Neuronal stem cell (in vitro differentiated cells): ENCODE results near the gene CAB39. TPM values are rescaled to one million over a fixed set of nuclear protein-coding genes. Genes with fewer than 3 reads are reported as not detected.

Experiments
- DNase-seq: peaks from one replicate; pipeline ENCODE4 v3.0.0-alpha.2; 2013; ENCODE audit warnings: low spot score
- H2AFZ ChIP-seq: one replicate; pipeline ENCODE4 v1.6.1; 2013; ENCODE audit warnings: mild to moderate bottlenecking, low read length, inconsistent platforms
- H2AK5ac ChIP-seq: 2 replicates; pipeline ENCODE4 v1.6.1; 2013; ENCODE audit warnings: low read depth, mild to moderate bottlenecking, inconsistent platforms, low read length, moderate library complexity, mixed read lengths
- H2BK120ac ChIP-seq: 2 replicates; pipeline ENCODE4 v1.6.1; 2013; ENCODE audit warnings: low read depth, mild to moderate bottlenecking, inconsistent platforms, low read length, moderate library complexity, mixed read lengths
- H2BK12ac ChIP-seq: one replicate; pipeline ENCODE4 v1.6.1; 2013; ENCODE audit warnings: low read length, inconsistent platforms
- H2BK15ac ChIP-seq: 2 replicates; pipeline ENCODE4 v1.6.1; 2013; ENCODE audit warnings: mild to moderate bottlenecking, low read length, inconsistent platforms, mixed read lengths
- H2BK5ac ChIP-seq: one replicate; pipeline ENCODE4 v1.6.1; 2013; ENCODE audit warnings: inconsistent platforms, mild to moderate bottlenecking, low read length, moderate library complexity
- H3K14ac ChIP-seq: one replicate; pipeline ENCODE4 v1.6.1; 2013; ENCODE audit warnings: low read length, inconsistent platforms
- H3K18ac ChIP-seq: 2 replicates; pipeline ENCODE4 v1.6.1; 2013; ENCODE audit warnings: low read length, inconsistent platforms
- H3K23ac ChIP-seq: 2 replicates; pipeline ENCODE4 v1.6.1; 2013; ENCODE audit warnings: low read depth, mild to moderate bottlenecking, mixed read lengths, low read length, inconsistent platforms; ENCODE audit not compliant: poor library complexity
- H3K27ac ChIP-seq: replicated peaks from 3 replicates; pipeline ENCODE4 v1.5.1; 2013; ENCODE audit warnings: low read length, inconsistent platforms
- H3K27me3 ChIP-seq, 3 experiments: 2 replicates each; pipeline ENCODE4 v1.6.1; 2013; ENCODE audit warnings: low read length in 3 of 3, mild to moderate bottlenecking in 2 of 3, inconsistent platforms in 1 of 3, low read depth in 1 of 3, mixed read lengths in 1 of 3, moderate library complexity in 1 of 3; ENCODE audit not compliant: control insufficient read depth in 3 of 3, insufficient read depth in 3 of 3
- H3K36me3 ChIP-seq, 2 donors: replicated peaks in 1 of 2; 2 replicates each; pipeline ENCODE4 v1.6.1; 2013; ENCODE audit warnings: low read length in 2 of 2; ENCODE audit not compliant: control insufficient read depth in 2 of 2, insufficient read depth in 2 of 2
- H3K4ac ChIP-seq: 2 replicates; pipeline ENCODE4 v1.6.1; 2013; ENCODE audit warnings: inconsistent platforms, mild to moderate bottlenecking, low read length, moderate library complexity
- H3K4me1 ChIP-seq, 2 donors: 1 replicate in 1 of 2; 2 replicates in 1 of 2; pipeline ENCODE4 v1.6.1; 2013; ENCODE audit warnings: low read length in 2 of 2, low read depth in 1 of 2; ENCODE audit not compliant: control insufficient read depth in 2 of 2, insufficient read depth in 1 of 2
- H3K4me2 ChIP-seq: one replicate; pipeline ENCODE4 v1.6.1; 2013; ENCODE audit warnings: mild to moderate bottlenecking, low read length, inconsistent platforms; ENCODE audit not compliant: insufficient read depth, poor library complexity, severe bottlenecking
- H3K4me3 ChIP-seq, 2 donors: 2 replicates each; pipeline ENCODE4 v1.5.1; 2013; ENCODE audit warnings: low read length in 2 of 2, mild to moderate bottlenecking in 2 of 2, inconsistent platforms in 1 of 2, moderate library complexity in 1 of 2
- H3K79me1 ChIP-seq: one replicate; pipeline ENCODE4 v1.6.1; 2013; ENCODE audit warnings: low read depth, mild to moderate bottlenecking, inconsistent platforms, low read length, moderate library complexity
- H3K9ac ChIP-seq: one replicate; pipeline ENCODE4 v1.6.1; 2013; ENCODE audit warnings: mild to moderate bottlenecking, low read depth, low read length, inconsistent platforms; ENCODE audit not compliant: poor library complexity
- H3K9me3 ChIP-seq, 2 donors: replicated peaks in 1 of 2; 2 replicates each; pipeline versions ENCODE3 to v1.6.1; 2013; ENCODE audit warnings: low read length in 2 of 2, mild to moderate bottlenecking in 2 of 2, inconsistent platforms in 1 of 2, low read depth in 1 of 2, mixed read lengths in 1 of 2, moderate library complexity in 1 of 2; ENCODE audit not compliant: control insufficient read depth in 2 of 2, insufficient read depth in 1 of 2
- H4K8ac ChIP-seq: one replicate; pipeline ENCODE4 v1.6.1; 2013; ENCODE audit warnings: low read depth, mild to moderate bottlenecking, inconsistent platforms, low read length, moderate library complexity
- H4K91ac ChIP-seq: one replicate; pipeline ENCODE4 v1.6.1; 2013; ENCODE audit warnings: low read length, low read depth, mild to moderate bottlenecking, inconsistent platforms; ENCODE audit not compliant: poor library complexity
- WGBS, 2 donors: extraction: QIAGEN DNeasy Blood & Tissue Kit; methylation state at CpG; one replicate each; pipeline ENCODE4 v1.1.7; 2013; ENCODE audit warnings: missing lambda C conversion rate in 2 of 2, mixed read lengths in 1 of 2; ENCODE audit not compliant: insufficient read length in 2 of 2, insufficient replicate concordance in 1 of 2; ENCODE audit errors: extremely low coverage in 2 of 2; 5-methylcytosine and 5-hydroxymethylcytosine counted together
- polyA plus RNA-seq, 2 experiments: library from polyadenylated mRNA; stranded (reverse); fragments of 200-250 nt; gene quantifications; one replicate each; pipeline ENCODE4 v1.2.3, GENCODE V29; 2013

Gene CAB39
- polyA plus RNA-seq (2013, experiment 1 of 2): 26.9 TPM
- 26.4 TPM for polyA plus RNA-seq (2013, experiment 2 of 2)

DNA sequence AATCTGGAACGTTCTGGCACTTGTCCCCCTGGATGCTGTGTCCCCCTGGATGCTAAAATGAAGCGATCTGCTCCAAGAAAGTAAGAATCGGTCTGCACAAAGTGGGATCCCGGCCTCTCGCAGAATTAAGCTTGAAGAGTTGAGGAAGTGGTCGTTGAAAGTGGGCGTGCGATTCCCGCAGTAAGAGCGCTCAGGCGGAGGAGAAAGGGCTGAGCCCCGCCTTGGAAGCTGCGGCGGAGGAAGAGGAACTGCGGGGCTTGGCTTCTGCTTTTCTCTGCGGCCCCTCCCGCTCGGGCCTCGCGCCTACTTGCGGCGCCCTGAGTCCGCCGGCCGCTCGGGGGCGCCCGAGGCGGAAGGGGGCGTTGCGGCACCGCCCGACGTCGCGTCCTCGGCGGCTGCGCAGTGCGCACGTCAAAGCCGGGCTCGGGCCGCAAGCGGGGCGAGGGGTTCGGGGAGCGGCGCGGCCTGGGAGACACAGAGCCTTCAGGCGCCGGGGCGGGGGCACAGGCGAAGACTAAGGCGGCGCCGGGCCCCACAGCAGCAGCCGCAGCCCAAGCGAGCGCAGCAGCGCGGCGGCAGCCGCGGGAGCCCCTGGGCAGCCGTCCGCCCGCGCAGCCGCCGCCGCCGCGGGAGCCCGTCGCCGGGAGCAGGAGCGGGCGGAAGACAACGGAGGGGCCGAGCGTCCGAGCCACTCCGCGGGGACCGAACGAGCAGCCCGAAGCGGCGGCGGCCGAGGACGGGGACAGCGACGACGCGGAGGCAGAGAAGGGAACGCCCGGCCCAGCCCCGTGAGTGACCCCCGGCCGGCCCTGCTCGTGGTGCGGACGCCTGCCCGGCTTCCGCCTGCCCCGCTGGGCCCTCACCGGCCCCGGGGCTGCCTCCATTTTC is at the start of gene CAB39:
Gene CAB39 (plus strand): TSS at position 400 of the 888 bp plus-strand sequence. CDS start 47,160 bp downstream, outside the sequence.
- Histone ChIP-seq H3K14ac (peak within 1 kb of the TSS; percentile 71), H3K18ac (peak within 1 kb of the TSS; percentile 84), H3K4me3 (peak within 1 kb of the TSS; percentile 93 to 94), H2BK120ac (no peak within 1 kb of the TSS), H2BK15ac (no peak within 1 kb of the TSS), H3K27ac (peak within 1 kb of the TSS; percentile 63), H2BK12ac (no peak within 1 kb of the TSS), H4K91ac (no peak within 1 kb of the TSS), H3K4me1 (peaks cover 2 to 9% of the 10 kb centered on the region in 2 donors), H2BK5ac (peak within 1 kb of the TSS; percentile 82), H3K9me3 (no peaks in the 10 kb centered on the region), H2AK5ac (peak within 1 kb of the TSS; percentile 85), H3K4me2 (peak within 1 kb of the TSS; percentile 80), H3K23ac (peak within 1 kb of the TSS; percentile 65), H3K36me3 (peaks cover 0 to 8% of the 10 kb centered on the region in 2 donors), H2AFZ (peak within 1 kb of the TSS; percentile 95), H3K27me3 (peaks cover 0 to 11% (median 0%) of the 10 kb centered on the region in 3 experiments), H3K9ac (peak within 1 kb of the TSS; percentile 83), H3K4ac (no peak within 1 kb of the TSS), H4K8ac (no peak within 1 kb of the TSS), H3K79me1 (peaks cover 6% of the 10 kb centered on the region)
- WGBS, 2 donors: no CpG with 5 or more reads among the region's 110 CpGs
- peak; percentile 90 for DNase-seq

DNA sequence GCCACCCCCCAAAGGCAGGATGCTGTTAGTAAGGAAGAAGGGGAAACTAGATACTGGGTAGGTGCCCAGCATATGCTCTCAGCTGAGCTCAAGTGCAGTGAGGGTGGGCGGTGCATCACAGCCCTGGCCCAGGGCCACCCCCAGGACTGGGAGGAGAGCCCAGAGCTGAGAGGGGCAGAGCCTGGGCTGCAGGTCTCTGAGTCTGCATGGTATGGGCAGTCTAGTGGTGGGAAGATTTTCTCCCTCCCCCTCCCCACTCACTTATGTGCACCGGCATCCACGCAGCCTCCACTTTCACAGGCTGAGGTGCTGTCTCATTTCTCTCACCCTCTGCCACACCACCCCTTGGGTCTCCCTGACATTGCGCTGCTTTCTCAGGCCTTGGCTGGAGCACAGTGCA is 48.5 kb upstream of the CAB39 start:
- Histone ChIP-seq H2BK12ac (no peak overlapping the region), H3K79me1 (no peaks in the 10 kb centered on the region), H2BK15ac (peak overlapping the region; percentile 69), H3K14ac (peak overlapping the region; percentile 63), H3K9ac (no peak overlapping the region), H4K91ac (no peak overlapping the region), H3K23ac (peak overlapping the region; percentile 39), H3K4ac (no peak overlapping the region), H3K18ac (no peak overlapping the region), H3K9me3 (no peaks in the 10 kb centered on the region), H3K36me3 (no peaks in the 10 kb centered on the region), H3K4me2 (no peak overlapping the region), H2BK5ac (peak overlapping the region; percentile 71), H4K8ac (no peak overlapping the region), H2AFZ (no peak overlapping the region), H2AK5ac (no peak overlapping the region), H2BK120ac (no peak overlapping the region), H3K4me3 (no peak overlapping the region), H3K4me1 (peaks cover 0 to 12% of the 10 kb centered on the region in 2 donors), H3K27me3 (peaks cover 0 to 72% (median 0%) of the 10 kb centered on the region in 3 experiments), H3K27ac (no peak overlapping the region)
- DNase-seq: no peak
- no CpG with 5 or more reads among the region's 4 CpGs for WGBS, 2 donors

DNA sequence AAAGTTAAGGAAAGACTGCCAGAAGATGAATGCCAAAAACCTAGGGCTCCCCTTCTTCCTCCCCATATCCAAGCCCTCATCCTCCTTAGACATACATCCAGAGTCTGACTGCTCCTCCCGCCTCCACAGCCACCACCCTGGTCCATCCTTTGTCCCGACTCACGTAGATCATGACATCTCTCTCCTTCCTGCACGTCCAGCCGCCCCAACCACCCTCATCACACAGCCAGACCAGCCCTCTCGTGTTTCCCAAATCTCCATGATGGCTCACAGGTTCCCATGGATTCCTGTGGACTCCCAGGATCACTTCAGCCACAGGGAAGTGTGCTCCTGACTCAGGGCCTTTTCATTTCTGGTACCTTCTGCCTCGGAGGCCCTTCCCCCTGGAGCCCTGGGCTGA is 47.8 kb upstream of the CAB39 start:
- no peak overlapping the region for H2BK120ac ChIP-seq
- H3K9ac ChIP-seq: no peak overlapping the region
- no peak overlapping the region for H3K27ac ChIP-seq
- H2AK5ac ChIP-seq: no peak overlapping the region
- H3K79me1 ChIP-seq: no peaks in the 10 kb centered on the region
- H3K36me3 ChIP-seq: no peaks in the 10 kb centered on the region
- no peak overlapping the region for H2AFZ ChIP-seq
- no peak overlapping the region for H2BK12ac ChIP-seq
- H4K91ac ChIP-seq: no peak overlapping the region
- no peak for DNase-seq
- peaks cover 0 to 14% of the 10 kb centered on the region in 2 donors for H3K4me1 ChIP-seq
- no peak overlapping the region for H2BK5ac ChIP-seq
- no peak overlapping the region for H3K4me3 ChIP-seq
- H3K4ac ChIP-seq: no peak overlapping the region
- peak overlapping the region; percentile 46 for H3K18ac ChIP-seq
- no CpG with 5 or more reads among the region's 7 CpGs for WGBS, 2 donors
- no peak overlapping the region for H4K8ac ChIP-seq
- no peak overlapping the region for H3K23ac ChIP-seq
- no peak overlapping the region for H3K4me2 ChIP-seq
- H3K27me3 ChIP-seq: peaks cover 0 to 74% (median 0%) of the 10 kb centered on the region in 3 experiments
- H3K9me3 ChIP-seq: no peaks in the 10 kb centered on the region
- H2BK15ac ChIP-seq: no peak overlapping the region
- no peak overlapping the region for H3K14ac ChIP-seq

DNA sequence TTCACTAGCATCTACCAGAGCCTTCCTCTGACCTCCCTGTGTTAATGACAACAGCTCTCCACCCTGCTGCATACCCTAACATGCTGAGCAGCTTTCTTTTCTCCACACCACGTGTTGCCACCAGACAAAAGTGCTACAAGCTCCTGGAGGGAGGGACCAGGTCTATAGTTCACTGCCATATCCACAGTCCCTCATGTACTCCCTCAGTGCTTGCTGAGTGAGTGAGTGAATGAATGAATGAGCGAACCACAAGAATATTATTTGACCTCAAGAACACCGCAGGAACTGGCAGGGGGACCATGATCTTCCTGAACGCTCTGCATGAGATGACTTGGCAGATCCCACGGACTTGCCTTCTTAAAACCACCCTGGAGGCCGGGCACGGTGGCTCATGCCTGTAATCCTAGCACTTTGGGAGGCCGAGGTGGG is 47.4 kb upstream of the CAB39 start:
- no peak overlapping the region for H2BK120ac ChIP-seq
- no peak overlapping the region for H3K4ac ChIP-seq
- H3K23ac ChIP-seq: no peak overlapping the region
- no peak overlapping the region for H2AFZ ChIP-seq
- H3K18ac ChIP-seq: peak overlapping the region; percentile 46
- H3K4me2 ChIP-seq: no peak overlapping the region
- no peak overlapping the region for H2BK12ac ChIP-seq
- H3K9me3 ChIP-seq: no peaks in the 10 kb centered on the region
- H3K79me1 ChIP-seq: no peaks in the 10 kb centered on the region
- H3K36me3 ChIP-seq: no peaks in the 10 kb centered on the region
- no peak overlapping the region for H3K27ac ChIP-seq
- no peak overlapping the region for H3K9ac ChIP-seq
- no peak overlapping the region for H3K4me3 ChIP-seq
- H3K14ac ChIP-seq: no peak overlapping the region
- H4K91ac ChIP-seq: no peak overlapping the region
- no CpG with 5 or more reads among the region's 8 CpGs for WGBS, 2 donors
- peaks cover 0 to 14% of the 10 kb centered on the region in 2 donors for H3K4me1 ChIP-seq
- H2BK5ac ChIP-seq: no peak overlapping the region
- DNase-seq: no peak
- no peak overlapping the region for H4K8ac ChIP-seq
- no peak overlapping the region for H2BK15ac ChIP-seq
- peaks cover 0 to 69% (median 0%) of the 10 kb centered on the region in 3 experiments for H3K27me3 ChIP-seq
- no peak overlapping the region for H2AK5ac ChIP-seq
